Osteoblast (primary cell): Measurements from ENCODE around the gene IFI16. TPM values are rescaled to one million over a fixed set of nuclear protein-coding genes. Genes with fewer than 3 reads are reported as not detected.
A peak's percentile ranks its signal among the peaks of the same experiment; 100 is the strongest.

ENCODE experiments used
- DNase-seq: peaks from one replicate; pipeline ENCODE4 v3.0.0; 2011; ENCODE audit warnings: low spot score, mixed read lengths; ENCODE audit not compliant: insufficient read length; ENCODE audit errors: missing footprints
- H2AFZ ChIP-seq: 2 replicates; pipeline ENCODE4 v1.6.0; 2011; ENCODE audit warnings: mild to moderate bottlenecking, low read length
- H3K27ac ChIP-seq: 2 replicates; pipeline ENCODE4 v1.5.1; 2011; ENCODE audit warnings: mild to moderate bottlenecking, low read depth, low read length, moderate library complexity
- H3K27me3 ChIP-seq: 2 replicates; pipeline ENCODE4 v1.6.0; 2012; ENCODE audit warnings: mild to moderate bottlenecking, control low read depth, inconsistent platforms, low read length, moderate library complexity; ENCODE audit not compliant: insufficient read depth
- H3K36me3 ChIP-seq: 2 replicates; pipeline ENCODE4 v1.5.1; 2011; ENCODE audit warnings: mild to moderate bottlenecking, low read length, control low read depth, moderate library complexity; ENCODE audit not compliant: insufficient read depth
- H3K4me1 ChIP-seq: 2 replicates; pipeline ENCODE4 v1.5.1; 2011; ENCODE audit warnings: mild to moderate bottlenecking, low read length, control low read depth, moderate library complexity; ENCODE audit not compliant: insufficient read depth
- H3K4me2 ChIP-seq: 2 replicates; pipeline ENCODE4 v1.6.0; 2011; ENCODE audit warnings: mild to moderate bottlenecking, low read length; ENCODE audit not compliant: insufficient read depth
- H3K4me3 ChIP-seq: fragments of 200-600 bp; sonication (generic); 3 replicates; pipeline ENCODE4 v1.5.1; 2012; ENCODE audit warnings: mild to moderate bottlenecking, low read length, inconsistent platforms; ENCODE audit not compliant: insufficient read depth
- H3K79me2 ChIP-seq: 2 replicates; pipeline ENCODE4 v1.6.0; 2012; ENCODE audit warnings: mild to moderate bottlenecking, low read length, control low read depth, inconsistent platforms; ENCODE audit not compliant: insufficient read depth
- H3K9me3 ChIP-seq: 2 replicates; pipeline ENCODE4 v1.5.1; 2011; ENCODE audit warnings: low read depth, low read length, control low read depth
- H4K20me1 ChIP-seq: 2 replicates; pipeline ENCODE4 v1.6.0; 2012; ENCODE audit warnings: mild to moderate bottlenecking, low read length, control low read depth; ENCODE audit not compliant: insufficient read depth
- total RNA-seq: library from RNA; depleted of rRNA; stranded (reverse); fragments of >200 nt; gene quantifications from 2 replicates; pipeline ENCODE4 v1.2.3, GENCODE V29; 2012
- TF ChIP-seq, protein P1 (sequence below): IDR thresholded peaks from 2 replicates; pipeline ENCODE4 v1.5.1; 2011; ENCODE audit warnings: mild to moderate bottlenecking, low read depth, low read length, moderate library complexity; ENCODE audit errors: extremely low read depth

IFI16 gene
- total RNA-seq, 1 donor: 129 TPM

DNA sequence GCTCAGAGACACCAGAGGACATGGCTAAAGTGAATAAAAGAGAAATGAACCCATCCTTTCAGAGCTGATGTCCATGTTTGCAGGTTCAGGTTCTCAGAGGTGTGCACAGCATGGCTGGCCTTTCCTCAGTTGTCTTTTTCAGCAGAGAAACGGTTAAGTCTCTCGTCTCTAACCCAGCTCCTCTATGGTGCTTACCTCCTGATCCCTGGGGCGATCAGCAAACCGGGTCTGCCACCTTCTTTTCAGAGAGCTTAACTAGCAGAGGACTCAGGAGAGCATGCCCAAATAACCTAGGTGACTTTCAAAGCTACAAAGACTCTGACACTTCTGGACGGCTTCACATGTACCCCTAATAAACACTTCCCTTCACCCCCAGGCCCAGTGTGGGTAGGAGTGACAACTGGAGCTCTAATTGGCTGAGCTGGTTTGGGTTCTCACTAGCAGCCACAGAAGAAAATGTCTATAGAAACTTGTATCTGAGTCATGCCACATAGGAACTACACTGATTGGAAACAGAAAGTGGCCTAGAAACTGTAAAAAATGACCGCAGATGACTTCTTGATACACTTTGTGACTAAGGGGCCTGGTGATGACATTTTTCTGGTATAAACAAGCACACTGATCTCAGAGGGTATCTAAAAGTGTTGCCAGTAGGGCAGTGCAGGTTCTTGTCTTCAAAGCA is 66.9 kb downstream of the IFI16 start, which contains the start of gene AIM2:
Gene AIM2 (minus strand): TSS at position 329 of the 682 bp plus-strand sequence. CDS start 3,267 bp downstream, outside the sequence.
- H3K27ac ChIP-seq: peak within 1 kb of the TSS; percentile 59

DNA sequence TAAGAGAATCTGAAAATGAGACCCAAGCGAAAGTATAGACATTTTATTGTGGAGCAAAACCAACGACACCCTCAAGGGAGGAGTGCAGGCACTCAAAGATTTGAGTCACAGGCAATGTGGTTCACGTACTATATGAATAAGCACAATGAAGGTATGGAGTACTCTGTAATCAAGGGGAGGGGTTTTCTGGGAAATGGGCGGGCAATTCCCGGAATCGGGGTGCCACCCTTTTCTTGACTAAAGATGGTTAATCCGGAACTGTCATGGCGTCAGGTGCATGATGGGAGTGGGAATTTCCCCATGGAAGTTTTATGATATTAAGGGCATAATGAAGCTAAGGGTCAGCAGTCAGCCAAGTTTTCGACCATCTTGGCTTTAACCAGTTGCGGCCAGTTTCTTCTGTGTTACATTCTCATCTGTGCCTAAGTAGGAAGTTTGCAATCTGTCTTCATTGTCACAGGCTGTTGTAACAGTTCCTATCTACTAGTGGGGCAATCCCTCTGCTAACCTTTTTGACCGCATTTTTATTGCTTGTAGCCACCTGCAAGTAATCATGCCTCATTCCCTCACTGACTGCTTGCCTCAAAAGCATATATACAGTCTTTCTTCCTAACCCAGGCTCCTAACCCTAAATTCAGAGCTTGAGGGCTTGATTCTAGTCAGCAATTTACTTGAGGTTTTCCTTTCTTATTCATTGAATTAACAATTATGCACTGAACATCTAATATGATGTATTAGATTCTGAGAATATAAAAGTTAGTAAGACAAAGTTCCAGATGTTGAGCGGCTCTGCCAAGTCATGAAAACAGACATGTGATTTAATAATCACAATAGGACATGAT is 67.6 kb downstream of the IFI16 start:
- Histone ChIP-seq H3K4me3 (peak overlapping the region; percentile 22), H4K20me1 (no peaks in the 10 kb centered on the region), H3K4me2 (peak overlapping the region; percentile 67), H3K27me3 (no peaks in the 10 kb centered on the region), H2AFZ (peak overlapping the region; percentile 74), H3K4me1 (peaks cover 3% of the 10 kb centered on the region), H3K79me2 (no peaks in the 10 kb centered on the region), H3K27ac (peak overlapping the region; percentile 59), H3K36me3 (no peaks in the 10 kb centered on the region), H3K9me3 (no peaks in the 10 kb centered on the region)
- TF ChIP-seq, protein P1, sequence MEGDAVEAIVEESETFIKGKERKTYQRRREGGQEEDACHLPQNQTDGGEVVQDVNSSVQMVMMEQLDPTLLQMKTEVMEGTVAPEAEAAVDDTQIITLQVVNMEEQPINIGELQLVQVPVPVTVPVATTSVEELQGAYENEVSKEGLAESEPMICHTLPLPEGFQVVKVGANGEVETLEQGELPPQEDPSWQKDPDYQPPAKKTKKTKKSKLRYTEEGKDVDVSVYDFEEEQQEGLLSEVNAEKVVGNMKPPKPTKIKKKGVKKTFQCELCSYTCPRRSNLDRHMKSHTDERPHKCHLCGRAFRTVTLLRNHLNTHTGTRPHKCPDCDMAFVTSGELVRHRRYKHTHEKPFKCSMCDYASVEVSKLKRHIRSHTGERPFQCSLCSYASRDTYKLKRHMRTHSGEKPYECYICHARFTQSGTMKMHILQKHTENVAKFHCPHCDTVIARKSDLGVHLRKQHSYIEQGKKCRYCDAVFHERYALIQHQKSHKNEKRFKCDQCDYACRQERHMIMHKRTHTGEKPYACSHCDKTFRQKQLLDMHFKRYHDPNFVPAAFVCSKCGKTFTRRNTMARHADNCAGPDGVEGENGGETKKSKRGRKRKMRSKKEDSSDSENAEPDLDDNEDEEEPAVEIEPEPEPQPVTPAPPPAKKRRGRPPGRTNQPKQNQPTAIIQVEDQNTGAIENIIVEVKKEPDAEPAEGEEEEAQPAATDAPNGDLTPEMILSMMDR: no peak
- DNase-seq: peak; percentile 21

More for the DNA sequence above, 66.9 kb downstream of the IFI16 start, which contains the start of gene AIM2:
- Histone ChIP-seq H3K79me2 (no peaks in the 10 kb centered on the region), H4K20me1 (no peaks in the 10 kb centered on the region), H3K4me3 (peak within 1 kb of the TSS; percentile 22), H3K4me1 (peaks cover 3% of the 10 kb centered on the region), H2AFZ (peak within 1 kb of the TSS; percentile 74), H3K36me3 (no peaks in the 10 kb centered on the region), H3K4me2 (peak within 1 kb of the TSS; percentile 67), H3K9me3 (no peaks in the 10 kb centered on the region), H3K27me3 (no peaks in the 10 kb centered on the region)
- no peak for DNase-seq
- TF ChIP-seq, protein P1: no peak

DNA sequence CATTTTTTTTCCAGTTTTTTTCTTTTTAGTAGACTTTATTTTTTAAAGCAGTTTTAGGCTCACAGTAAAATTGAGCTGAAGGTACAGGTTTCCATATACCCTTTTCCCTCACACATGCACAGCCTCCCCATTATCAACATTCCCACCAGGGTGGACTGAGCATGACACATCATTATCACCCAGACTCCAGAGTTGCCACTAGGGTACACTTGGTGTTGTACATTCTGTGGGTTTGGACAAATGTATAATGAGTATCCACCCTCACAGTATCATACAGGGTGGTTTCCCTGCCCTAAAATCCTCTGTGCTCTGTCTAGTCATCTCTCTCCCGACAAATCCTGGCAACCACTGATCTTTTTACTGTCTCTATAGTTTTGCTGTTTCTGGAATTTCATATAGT is 69.8 kb downstream of the IFI16 start:
- DNase-seq: no peak
- H3K36me3 ChIP-seq: no peaks in the 10 kb centered on the region

More for the DNA sequence above, 69.8 kb downstream of the IFI16 start:
- Histone ChIP-seq H4K20me1 (no peaks in the 10 kb centered on the region), H2AFZ (no peak overlapping the region), H3K9me3 (no peaks in the 10 kb centered on the region), H3K4me3 (no peak overlapping the region), H3K27me3 (no peaks in the 10 kb centered on the region), H3K4me2 (no peak overlapping the region), H3K79me2 (no peaks in the 10 kb centered on the region), H3K4me1 (peaks cover 3% of the 10 kb centered on the region), H3K27ac (no peak overlapping the region)
- TF ChIP-seq, protein P1: no peak
